Inferior parietal cortex (tissue), 1 donor: ENCODE measurements around the gene LRRC10B.
"Not testable (repeated sequence)": the region's sequence is repeated elsewhere in the genome, so short reads cannot be mapped to it uniquely, and the experiment has no call there.

Experiments used
- DNase-seq: peaks from one replicate; pipeline ENCODE4 v3.0.0-alpha.2; 2016; ENCODE audit errors: extremely low spot score

LRRC10B gene

GRCh38 chr11:61507962-61508861 lies at the start of gene LRRC10B:
Gene LRRC10B, plus strand, starts transcription at chr11:61508749. Its CDS starts 250 bp downstream, at chr11:61508999.
- DNase-seq, result no peak

DNA sequence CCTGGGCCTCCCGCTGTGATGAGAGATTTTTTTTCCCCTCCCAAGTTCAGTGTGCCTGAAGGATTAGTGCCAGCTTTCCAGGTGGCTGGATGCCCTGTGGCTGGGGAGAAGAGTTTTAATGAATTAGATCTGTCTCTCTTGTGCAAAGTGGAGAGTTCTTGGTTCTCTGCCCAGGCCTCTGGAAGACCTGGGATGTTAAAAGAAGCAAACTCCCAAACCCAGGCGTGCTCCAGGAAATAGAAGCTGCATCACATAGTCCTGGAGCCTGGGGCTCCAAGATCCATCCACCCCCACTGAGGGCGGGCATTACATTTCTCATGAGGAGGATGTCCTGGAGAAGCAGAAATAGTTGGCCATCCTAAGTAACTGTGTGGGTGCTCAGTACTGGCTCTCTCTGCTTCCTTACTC lies 48.1 kb upstream of the LRRC10B start:
- DNase-seq, result no peak

- DNase-seq, result no peak
Observed at GRCh38 chr11:61460986-61461385, 47.6 kb upstream of the LRRC10B start.

DNA sequence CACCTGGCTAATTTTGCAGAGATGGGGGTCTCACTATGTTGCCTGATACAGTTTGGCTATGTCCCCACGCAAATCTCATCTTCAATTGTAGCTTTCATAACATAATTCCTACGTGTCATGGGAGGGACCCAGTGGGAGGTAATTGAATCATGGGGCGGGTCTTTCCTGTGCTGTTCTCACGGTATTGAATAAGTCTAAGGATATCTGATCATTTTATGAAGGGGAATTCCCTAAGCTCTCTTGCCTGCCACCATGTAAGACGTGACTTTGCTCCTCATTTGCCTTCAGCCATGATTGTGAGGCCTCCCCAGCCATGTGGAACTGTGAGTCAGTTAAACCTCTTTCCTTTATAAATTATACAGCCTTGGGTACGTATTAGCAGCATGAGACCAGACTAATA lies 40.9 kb upstream of the LRRC10B start:
- DNase-seq, result not testable (repeated sequence)

- DNase-seq, result no peak
Observed at GRCh38 chr11:61468002-61468401, 40.5 kb upstream of the LRRC10B start.

GRCh38 chr11:61472282-61472681 lies 36.3 kb upstream of the LRRC10B start:
- no peak for DNase-seq

DNA sequence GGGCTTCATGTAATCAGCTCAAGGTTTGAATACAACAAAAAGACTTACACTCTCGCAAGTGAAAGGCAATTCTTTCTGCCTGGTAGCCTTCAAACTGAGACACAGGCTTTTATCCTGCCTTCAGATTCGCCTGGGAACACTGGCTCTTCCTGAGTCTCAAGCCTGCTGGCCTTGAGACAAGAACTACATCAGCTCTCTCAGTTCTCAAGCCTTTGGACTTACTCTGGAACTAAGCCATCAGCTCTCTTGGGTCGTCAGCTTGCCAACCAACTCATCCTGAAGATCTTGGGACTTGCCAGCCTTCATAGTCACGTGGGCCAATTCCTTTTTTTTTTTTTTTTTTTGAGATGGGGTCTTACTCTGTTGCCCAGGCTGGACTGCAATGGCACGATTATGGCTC lies 35.7 kb upstream of the LRRC10B start:
- DNase-seq, result no peak

DNA sequence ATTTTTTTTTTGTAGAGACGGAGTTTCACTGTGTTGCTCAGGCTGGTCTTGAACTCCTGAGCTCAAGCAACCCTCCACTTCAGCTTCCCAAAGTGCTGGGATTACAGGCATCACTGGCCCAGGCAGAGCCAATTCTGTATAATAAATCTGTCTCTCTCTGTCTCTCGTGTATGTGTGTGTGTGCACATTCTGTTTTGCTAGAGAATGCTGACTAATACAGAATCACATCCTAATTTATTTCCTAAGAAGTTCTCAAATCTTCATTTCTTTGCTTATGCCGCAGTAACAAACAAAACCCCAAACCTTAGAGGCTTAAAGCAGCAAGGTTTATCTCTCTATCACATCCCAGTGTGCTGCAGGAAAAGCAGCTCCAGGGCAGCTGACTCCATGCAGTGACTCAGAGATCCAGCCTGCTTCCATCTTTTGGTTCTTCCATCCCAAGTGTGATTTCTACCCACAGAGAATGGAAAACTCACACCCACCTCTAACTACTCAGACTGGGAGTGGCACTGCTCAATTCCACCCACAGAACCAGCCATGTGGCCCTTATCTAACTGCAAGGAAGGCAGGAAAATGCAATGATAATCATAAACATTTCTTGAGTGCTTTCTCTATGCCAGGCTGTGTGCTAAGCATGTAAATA lies 35.1 kb upstream of the LRRC10B start:
- DNase-seq, result no peak

DNA sequence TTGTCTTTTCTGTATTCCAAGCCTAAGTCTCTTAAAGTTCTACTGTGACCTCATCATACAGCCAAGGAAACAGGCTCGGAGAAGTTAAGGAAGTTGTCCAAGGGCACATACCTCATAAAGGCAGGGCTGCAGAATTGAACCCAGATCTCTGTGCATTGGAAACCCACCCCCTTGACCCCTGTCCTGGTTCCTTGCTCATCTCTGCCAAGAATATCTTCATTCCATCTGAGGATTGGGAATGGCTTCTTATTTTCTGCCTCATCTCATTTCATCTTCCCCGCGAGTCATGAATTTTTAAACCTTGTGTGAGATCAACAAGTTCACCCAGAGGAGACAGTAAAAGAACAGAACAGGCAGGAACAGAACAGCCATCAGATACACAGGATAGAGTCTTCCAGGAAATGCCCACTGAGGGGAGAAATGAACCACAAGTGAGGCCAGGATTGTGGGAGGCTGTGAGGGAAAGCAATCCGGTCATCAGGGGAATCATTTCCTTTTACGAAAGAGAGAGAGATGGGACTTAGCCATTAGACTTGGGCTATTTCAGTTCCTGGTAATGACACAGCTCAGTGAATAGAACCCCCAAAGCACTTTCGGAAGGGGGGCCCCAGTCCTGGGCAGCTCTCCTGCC lies 34.4 kb upstream of the LRRC10B start:
- DNase-seq, result no peak

- no peak for DNase-seq
Observed at GRCh38 chr11:61475433-61475832, 33.1 kb upstream of the LRRC10B start.

DNA sequence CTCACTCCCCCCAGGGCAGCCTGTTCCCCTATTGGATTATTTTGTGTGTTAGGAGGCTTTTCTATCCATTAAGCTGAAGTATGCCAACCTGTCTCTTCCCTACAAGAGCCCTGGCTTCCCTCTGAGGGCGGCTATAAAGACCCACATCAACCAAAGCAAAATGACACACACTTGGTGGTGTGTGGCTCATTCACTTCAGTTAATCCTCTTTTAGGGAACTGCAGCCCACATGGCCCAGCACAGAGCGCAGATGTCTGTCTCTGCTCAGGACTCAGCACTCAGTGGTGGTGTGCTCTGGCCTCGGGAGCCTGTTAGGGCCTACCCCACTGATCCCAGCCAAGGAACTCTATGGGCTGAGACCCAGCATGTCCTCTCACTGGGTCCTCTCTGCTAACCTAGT lies 32.2 kb upstream of the LRRC10B start:
- DNase-seq, result no peak

DNA sequence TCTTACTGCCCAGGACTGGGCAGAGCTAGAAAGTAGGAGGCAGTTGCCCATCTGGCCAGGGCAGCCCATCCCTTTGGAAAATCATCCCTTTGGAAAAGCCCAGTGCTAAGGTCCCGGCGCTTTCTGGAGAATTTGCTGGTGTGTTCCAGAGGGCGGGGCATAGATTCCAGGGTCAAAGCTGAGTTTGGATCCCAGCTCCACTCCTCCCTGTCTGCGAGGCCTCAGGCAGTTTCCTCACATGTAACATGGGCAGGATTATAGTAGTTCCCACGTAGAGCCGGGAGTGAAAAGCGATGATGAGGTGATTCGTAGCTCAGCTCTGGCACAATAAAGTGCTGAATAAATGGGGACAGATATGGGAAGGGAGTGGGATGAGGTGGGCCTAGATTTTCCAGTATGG lies 31.4 kb upstream of the LRRC10B start:
- DNase-seq, result no peak

DNA sequence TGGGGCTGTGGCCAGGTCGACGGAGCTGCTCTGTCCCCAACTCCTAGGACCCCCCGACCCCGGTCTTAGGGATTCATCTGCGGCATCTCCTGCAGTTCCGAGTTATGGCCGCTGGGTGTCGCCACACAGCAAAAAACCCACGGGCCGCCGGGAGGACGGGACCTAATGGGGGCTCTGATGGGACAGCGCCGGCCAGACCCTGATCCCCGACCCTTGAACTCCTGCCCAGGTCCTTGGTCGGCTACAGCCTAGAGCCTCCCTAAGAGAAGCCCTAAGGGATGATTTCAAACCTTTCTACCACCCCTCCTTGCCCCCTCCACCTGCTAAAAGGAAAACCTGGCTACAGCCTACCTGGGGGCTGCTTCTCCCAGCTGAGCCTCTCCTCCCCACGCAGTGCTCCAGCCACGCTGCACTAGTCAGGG lies 30.8 kb upstream of the LRRC10B start:
- no peak for DNase-seq

DNA sequence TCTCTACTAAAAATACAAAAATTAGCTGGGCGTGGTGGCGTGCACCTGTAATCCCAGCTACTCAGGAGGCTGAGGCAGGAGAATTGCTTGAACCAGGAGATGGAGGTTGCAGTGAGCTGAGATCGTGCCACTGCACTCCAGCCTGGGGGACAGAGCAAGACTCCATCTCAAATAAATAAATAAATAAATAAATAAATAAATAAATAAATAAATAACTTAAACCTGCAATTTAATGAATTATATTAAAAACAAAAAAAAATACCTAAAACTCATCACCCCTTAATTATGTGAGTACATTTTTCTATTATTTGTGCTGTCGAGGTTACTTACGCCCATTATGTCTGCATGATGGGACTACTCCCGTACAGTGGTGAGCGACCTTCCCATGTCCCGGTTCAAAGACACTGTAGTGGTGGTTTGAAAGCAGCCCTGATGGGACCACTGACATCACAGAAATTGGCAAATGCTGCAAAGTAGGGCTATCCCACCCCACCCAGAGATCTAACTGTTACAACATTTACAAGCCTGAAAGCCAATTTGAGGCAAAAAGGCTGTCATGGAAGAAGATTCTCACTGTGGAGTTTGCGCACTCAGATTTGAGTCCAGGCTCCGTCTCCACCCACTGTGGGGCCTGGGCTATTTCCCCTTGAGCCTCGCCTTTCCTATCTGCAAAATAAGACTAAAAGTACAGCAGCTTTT lies 29.0 kb upstream of the LRRC10B start:
- DNase-seq, result not testable (repeated sequence)

DNA sequence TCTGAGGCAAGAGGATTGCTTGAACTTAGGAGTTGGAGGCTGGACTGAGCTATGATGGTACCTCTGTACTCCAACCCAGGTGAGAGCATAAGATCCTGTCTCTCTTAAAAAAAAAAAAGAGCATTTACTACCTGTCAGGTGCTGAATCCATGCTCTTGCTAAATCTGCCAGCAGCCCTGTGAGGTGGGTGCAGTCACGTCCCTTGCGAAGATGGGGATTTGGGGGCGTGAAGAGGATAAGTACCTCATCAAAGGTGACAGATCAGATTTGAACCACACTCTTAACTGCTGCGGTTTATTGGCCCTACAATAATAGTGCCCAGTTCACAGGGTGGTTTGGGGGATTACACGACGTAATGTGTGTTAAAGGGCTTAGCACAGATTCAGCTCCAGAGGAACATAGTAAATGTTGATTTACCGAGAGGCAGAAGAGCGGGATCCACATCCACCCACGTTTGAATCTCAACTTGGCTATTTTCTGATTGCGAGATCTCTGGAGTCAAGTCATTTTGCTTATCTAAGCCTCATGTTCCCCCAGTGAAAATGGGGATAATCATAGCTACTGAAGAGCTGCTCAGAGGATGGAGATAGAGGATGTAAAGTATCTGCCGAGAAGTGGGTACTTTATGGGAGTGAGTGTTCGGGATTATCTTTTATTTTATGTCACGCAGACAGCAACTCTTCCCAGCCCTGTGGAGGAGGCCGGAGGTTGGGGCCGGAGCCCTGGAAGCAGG lies 28.1 kb upstream of the LRRC10B start:
- DNase-seq, result peak; percentile 40

DNA sequence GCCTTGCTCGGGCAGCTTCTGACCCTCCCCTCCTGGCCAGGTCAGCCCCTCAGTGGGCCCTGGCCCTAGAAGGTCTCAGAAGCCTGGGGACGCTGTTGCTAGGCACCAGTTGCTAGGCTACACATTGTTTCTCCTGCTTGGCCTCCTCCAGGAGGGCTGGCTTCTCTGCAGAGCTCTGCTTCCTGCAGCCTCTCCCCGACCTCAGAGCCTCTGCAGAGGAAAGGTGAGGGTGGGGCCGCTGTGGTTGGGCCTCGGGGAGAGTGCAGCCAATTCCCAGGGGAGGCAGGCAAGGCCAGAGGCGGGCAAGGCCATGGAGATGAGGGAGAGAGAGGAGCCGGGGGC lies 27.6 kb upstream of the LRRC10B start:
- DNase-seq, result no peak

GRCh38 chr11:61481806-61482205 lies 26.7 kb upstream of the LRRC10B start:
- DNase-seq, result no peak

DNA sequence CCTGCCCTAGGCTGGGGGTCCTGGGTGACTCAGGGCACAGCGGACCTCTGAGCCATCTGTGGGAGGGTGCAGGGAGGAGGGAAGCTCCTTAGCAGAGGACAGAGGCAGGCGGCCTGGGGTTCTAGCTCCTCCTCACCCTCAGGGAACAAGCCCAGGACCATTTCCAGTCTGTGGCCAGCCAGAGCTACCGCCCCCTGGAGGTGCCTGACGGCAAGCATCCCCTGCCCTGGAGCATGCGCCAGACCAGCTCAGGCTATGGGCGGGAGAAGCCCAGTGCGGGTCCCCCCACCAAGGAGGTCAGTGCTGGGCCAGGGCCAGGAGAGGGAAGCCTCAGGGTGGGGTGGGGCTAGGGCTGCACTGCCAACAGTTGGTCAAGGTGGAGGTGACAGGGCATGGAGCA lies 26.0 kb upstream of the LRRC10B start:
- DNase-seq, result no peak

DNA sequence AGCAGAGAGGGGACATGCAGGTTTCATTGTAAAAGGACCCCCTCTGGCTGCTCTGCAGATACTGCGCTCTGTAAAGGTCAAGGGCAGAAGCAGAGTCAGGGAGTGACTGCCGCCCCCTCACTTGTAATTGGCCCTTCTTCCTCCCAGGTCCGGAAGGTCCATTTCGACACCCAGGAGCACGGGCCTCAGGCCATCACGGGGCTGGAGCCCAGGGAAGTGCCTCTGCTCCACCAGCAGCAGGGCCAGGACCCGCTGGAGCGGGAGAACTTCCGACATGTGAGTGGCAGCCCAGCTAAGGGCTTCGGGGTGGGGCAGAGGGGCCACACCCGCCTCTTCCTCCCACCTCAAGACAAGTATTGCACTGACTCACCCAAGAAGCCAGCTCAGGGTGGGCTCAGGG lies 24.0 kb upstream of the LRRC10B start:
- DNase-seq, result no peak

- no peak for DNase-seq
Observed at GRCh38 chr11:61485080-61485479, 23.5 kb upstream of the LRRC10B start.

DNA sequence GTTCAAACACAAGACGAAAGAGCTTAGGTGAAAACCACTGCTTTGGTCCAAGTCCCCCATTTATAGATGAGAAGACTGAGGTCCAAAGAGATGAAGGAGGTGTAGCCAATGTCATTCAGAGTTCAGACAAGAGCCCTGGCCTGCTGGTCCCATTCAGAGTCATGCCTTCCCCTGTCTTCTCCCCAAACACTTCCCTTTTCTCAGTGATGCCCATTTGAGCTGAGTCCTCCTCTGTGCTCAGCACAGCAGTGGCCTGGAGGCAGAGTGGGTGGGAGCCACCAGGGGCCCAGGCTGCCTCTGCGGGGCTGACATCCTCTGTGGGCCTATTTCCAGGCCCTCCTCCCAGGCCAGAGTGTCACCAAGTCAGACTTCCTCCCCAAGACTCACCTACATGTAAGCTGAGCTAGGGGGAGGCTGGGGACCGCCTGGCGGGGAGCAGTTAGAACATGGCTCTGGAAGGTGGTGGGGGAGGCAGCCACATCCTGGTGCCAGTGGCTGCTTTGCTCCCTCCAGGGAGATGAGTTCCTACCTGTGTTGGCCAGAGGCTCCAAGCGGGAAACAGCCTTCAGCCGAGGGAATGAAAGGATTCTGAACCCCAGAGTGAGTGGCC lies 22.4 kb upstream of the LRRC10B start:
- no peak for DNase-seq
